ENCODE measurements around the gene EPDR1.

GRCh38 chr7:37908221-37908788 lies 12.1 kb upstream of the EPDR1 start:
- TF ChIP-seq POLR2A (IDR thresholded peaks at IDR 0.05) (no peak), CTCF (IDR thresholded peaks at IDR 0.05) (no peak)
